ENCODE data around the gene CCNL2. TPM values are rescaled to one million over a fixed set of nuclear protein-coding genes. Genes with fewer than 3 reads are reported as not detected.
"Not testable (repeated sequence)": the region's sequence is repeated elsewhere in the genome, so short reads cannot be mapped to it uniquely, and the experiment has no call there.

CCNL2 gene
- total and polyA plus RNA-seq, 4 donors = 148 to 303 (median 196) TPM

- WGBS (ENCODE audit: insufficient coverage) = 44% methylated on average over 30 of the region's 34 CpGs
- H3K27ac ChIP-seq (ENCODE audit: low read depth, low read length) = peak overlapping the region; percentile 91
These were observed 34.0 kb upstream of the CCNL2 start for GRCh38 chr1:1432951-1433803.

DNA sequence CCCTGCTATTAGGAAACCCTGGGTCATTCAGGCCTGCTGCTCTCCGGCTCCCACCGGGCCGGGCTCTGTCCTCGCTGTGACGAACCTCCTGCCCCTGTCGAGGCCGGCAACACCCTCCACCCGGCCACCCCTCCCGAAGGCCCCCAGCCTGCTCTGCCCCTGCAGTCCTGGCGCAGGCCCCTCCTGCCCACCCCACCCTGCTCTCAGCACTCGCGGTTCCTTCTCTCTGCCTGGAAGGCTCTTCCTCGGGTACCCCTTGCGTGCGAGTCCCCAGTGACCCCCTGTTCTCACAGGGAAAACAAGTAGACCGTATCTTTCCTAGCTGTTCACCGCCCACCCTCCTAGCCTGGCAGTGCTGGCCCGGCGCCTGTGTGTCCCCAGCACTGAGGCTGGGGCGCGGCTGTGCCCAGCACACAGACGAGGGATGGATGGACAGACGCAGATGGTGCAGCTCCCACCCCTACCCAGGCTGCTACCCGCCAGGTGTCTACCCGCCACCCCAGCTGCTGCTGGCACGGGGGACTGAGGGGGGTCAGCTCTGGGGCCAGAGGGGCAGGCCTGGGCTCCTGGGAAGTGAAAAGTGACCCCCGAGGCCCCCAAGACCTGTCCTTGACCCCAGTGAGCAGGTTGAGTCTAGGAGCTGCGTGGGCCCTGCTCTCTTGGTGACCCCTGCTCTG is 33.3 kb upstream of the CCNL2 start:
- Histone ChIP-seq H3K27me3 (ENCODE audit: control insufficient read depth, insufficient read depth, low read length) (peaks cover 3% of the 10 kb centered on the region), H3K4me1 (ENCODE audit: control insufficient read depth, insufficient read depth, low read length) (peaks cover 80% of the 10 kb centered on the region), H3K4me3 (ENCODE audit: low read depth, low read length) (no peak overlapping the region), H3K27ac (ENCODE audit: low read depth, low read length) (peak overlapping the region; percentile 91), H3K9me3 (ENCODE audit: control insufficient read depth, insufficient read depth, low read length) (no peaks in the 10 kb centered on the region), H3K36me3 (ENCODE audit: control insufficient read depth, insufficient read depth, low read length) (peaks cover 8% of the 10 kb centered on the region)
- no peak for DNase-seq (ENCODE audit: low read depth in 4 of 6, low spot score in 6 of 6)
- WGBS (ENCODE audit: insufficient coverage) = 50% methylated on average over 24 of the region's 28 CpGs

More at GRCh38 chr1:1432951-1433803, 34.0 kb upstream of the CCNL2 start:
- DNase-seq (ENCODE audit: low read depth in 4 of 6, low spot score in 6 of 6) = peak in 1 of 6 donors; percentile 59
- H3K4me1 ChIP-seq (ENCODE audit: control insufficient read depth, insufficient read depth, low read length) = peaks cover 86% of the 10 kb centered on the region
- no peaks in the 10 kb centered on the region for H3K9me3 ChIP-seq (ENCODE audit: control insufficient read depth, insufficient read depth, low read length)
- H3K36me3 ChIP-seq (ENCODE audit: control insufficient read depth, insufficient read depth, low read length) = peaks cover 15% of the 10 kb centered on the region
- H3K27me3 ChIP-seq (ENCODE audit: control insufficient read depth, insufficient read depth, low read length) = peaks cover 3% of the 10 kb centered on the region
- no peak overlapping the region for H3K4me3 ChIP-seq (ENCODE audit: low read depth, low read length)

- no peak overlapping the region for H3K4me3 ChIP-seq (ENCODE audit: low read depth, low read length)
- H3K36me3 ChIP-seq (ENCODE audit: control insufficient read depth, insufficient read depth, low read length) = peaks cover 2% of the 10 kb centered on the region
- H3K4me1 ChIP-seq (ENCODE audit: control insufficient read depth, insufficient read depth, low read length) = peaks cover 78% of the 10 kb centered on the region
- H3K27ac ChIP-seq (ENCODE audit: low read depth, low read length) = peak overlapping the region; percentile 91
- peaks cover 3% of the 10 kb centered on the region for H3K27me3 ChIP-seq (ENCODE audit: control insufficient read depth, insufficient read depth, low read length)
- DNase-seq (ENCODE audit: low read depth in 4 of 6, low spot score in 6 of 6) = no peak
- WGBS (ENCODE audit: insufficient coverage) = 24% methylated on average over 2 of the region's 5 CpGs
- H3K9me3 ChIP-seq (ENCODE audit: control insufficient read depth, insufficient read depth, low read length) = no peaks in the 10 kb centered on the region
These were observed 32.7 kb upstream of the CCNL2 start for GRCh38 chr1:1431845-1432273.

DNA sequence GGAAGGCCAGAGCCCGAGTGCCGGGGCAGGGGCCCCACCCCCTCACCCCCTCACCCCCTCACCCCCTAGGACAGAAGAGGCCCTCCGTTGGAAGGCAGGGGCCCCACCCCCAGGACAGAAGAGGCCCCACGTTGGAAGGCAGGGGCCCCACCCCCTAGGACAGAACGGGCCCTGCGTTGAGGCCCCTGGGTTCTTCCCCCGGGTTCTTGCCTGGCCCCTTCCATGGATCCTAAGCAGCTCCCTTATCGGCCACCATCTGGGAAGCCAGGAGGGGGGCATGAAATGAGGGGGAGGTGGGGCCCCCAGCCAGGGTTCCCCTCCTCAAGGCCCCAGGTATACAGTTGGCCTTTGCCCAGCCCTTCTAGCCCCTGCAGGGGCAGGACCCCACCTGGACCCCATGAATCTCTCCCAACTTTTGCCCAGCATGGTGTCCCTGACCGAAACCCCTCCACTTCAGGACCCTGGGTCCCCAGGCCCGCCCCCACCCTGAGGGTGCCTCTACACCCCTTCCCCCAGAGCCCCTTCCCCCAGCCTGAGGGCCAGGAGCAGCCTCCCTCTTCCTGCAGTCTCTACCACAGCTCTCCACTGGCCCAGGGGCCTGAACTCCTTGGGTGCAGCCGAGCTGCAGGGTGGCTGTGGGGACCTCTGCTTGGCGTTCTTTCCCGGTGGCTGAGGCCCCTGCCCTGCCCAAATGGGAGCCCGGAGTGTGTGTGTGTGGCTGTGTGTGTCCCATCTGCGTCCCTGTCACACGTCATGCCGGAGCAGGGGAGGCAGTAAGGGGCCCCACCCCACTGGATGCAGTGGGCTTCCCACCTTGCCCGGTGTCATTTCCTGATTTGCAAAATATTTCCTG is 32.1 kb upstream of the CCNL2 start:
- DNase-seq (ENCODE audit: low read depth in 4 of 6, low spot score in 6 of 6) = no peak
- 51% methylated on average over 12 of the region's 18 CpGs for WGBS (ENCODE audit: insufficient coverage)
- H3K27me3 ChIP-seq (ENCODE audit: control insufficient read depth, insufficient read depth, low read length) = no peaks in the 10 kb centered on the region
- H3K9me3 ChIP-seq (ENCODE audit: control insufficient read depth, insufficient read depth, low read length) = no peaks in the 10 kb centered on the region
- H3K4me3 ChIP-seq (ENCODE audit: low read depth, low read length) = no peak overlapping the region
- peak overlapping the region; percentile 91 for H3K27ac ChIP-seq (ENCODE audit: low read depth, low read length)
- H3K36me3 ChIP-seq (ENCODE audit: control insufficient read depth, insufficient read depth, low read length) = peaks cover 5% of the 10 kb centered on the region
- H3K4me1 ChIP-seq (ENCODE audit: control insufficient read depth, insufficient read depth, low read length) = peaks cover 78% of the 10 kb centered on the region

DNA sequence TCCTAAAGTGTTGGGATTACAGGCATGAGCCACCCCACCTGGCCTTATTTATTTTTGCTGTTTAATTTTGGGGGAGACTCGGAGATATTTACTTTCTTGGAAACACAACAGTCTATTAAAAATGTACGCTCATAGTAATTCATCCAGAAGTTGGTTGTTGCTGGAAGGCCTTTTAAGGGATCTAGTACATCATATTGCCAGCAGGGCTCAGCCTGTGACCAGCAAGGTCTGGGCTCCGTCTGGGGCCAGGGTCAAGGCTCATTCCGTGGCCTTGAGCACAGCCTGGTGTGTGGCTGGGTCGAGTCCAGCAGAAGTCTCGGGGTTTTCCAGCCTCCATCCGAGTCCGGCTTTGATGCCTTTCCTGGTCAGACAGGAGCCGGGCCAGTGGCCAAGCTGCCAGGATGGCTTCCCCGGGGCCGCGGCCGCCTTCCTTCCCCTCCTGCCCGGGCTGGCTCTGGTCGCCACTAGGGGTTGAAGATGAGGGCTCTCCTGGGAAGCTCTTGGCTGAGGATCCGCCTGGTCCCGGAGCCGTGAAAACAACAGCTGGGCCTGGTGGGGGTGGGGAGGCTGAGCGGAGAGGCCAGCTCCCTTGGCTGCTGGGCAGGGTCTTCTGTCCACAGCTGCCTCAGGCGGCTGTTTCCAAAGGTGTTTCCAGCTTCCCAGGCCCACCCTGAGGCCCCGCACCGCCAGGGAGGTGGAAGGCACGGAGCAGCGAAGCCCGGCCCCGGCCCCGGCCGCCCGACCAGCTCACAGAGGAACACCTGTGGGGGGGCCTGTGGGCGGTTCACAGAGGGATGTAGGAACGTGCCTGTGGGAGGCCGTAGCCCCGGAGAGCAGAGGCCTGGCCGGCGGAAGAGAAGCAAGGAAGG is 31.2 kb upstream of the CCNL2 start:
- H3K4me3 ChIP-seq (ENCODE audit: low read depth, low read length) = no peak overlapping the region
- peaks cover 10% of the 10 kb centered on the region for H3K36me3 ChIP-seq (ENCODE audit: control insufficient read depth, insufficient read depth, low read length)
- peaks cover 80% of the 10 kb centered on the region for H3K4me1 ChIP-seq (ENCODE audit: control insufficient read depth, insufficient read depth, low read length)
- DNase-seq (ENCODE audit: low read depth in 4 of 6, low spot score in 6 of 6) = peak in 2 of 6 donors; percentile 55 to 79
- no peaks in the 10 kb centered on the region for H3K27me3 ChIP-seq (ENCODE audit: control insufficient read depth, insufficient read depth, low read length)
- H3K9me3 ChIP-seq (ENCODE audit: control insufficient read depth, insufficient read depth, low read length) = no peaks in the 10 kb centered on the region
- peak overlapping the region; percentile 85 for H3K27ac ChIP-seq (ENCODE audit: low read depth, low read length)
- WGBS (ENCODE audit: insufficient coverage) = 12% methylated on average over 28 of the region's 35 CpGs

DNA sequence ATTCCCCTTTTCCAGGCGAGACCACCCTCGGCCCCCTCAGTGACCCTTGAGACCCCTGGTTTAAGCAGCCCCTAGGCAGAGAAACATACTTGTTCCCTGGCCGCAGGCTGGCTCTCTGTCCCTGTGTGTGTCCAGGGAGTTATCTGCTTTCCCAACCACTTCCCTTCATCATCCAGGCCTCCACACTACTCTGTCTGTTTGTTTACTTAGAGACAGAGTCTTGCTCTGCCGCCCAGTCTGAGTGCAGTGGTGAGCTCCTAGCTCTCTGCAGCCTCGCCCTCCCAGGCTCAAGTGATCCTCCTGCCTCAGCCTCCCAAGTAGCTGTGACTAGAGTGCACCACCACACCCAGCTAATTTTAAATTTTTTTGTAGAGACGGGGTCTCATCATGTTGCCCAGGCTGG is 30.5 kb upstream of the CCNL2 start:
- H3K4me3 ChIP-seq (ENCODE audit: low read depth, low read length) = no peak overlapping the region
- peaks cover 73% of the 10 kb centered on the region for H3K4me1 ChIP-seq (ENCODE audit: control insufficient read depth, insufficient read depth, low read length)
- H3K36me3 ChIP-seq (ENCODE audit: control insufficient read depth, insufficient read depth, low read length) = peaks cover 10% of the 10 kb centered on the region
- H3K27me3 ChIP-seq (ENCODE audit: control insufficient read depth, insufficient read depth, low read length) = no peaks in the 10 kb centered on the region
- H3K9me3 ChIP-seq (ENCODE audit: control insufficient read depth, insufficient read depth, low read length) = no peaks in the 10 kb centered on the region
- WGBS (ENCODE audit: insufficient coverage) = 80% methylated on average over 3 of the region's 6 CpGs
- H3K27ac ChIP-seq (ENCODE audit: low read depth, low read length) = peak overlapping the region; percentile 85
- DNase-seq (ENCODE audit: low read depth in 4 of 6, low spot score in 6 of 6) = no peak

GRCh38 chr1:1428967-1429366 is 29.8 kb upstream of the CCNL2 start:
- not testable (repeated sequence) for H3K9me3 ChIP-seq (ENCODE audit: control insufficient read depth, insufficient read depth, low read length); H3K27me3 ChIP-seq (ENCODE audit: control insufficient read depth, insufficient read depth, low read length); H3K27ac ChIP-seq (ENCODE audit: low read depth, low read length); H3K36me3 ChIP-seq (ENCODE audit: control insufficient read depth, insufficient read depth, low read length); DNase-seq (ENCODE audit: low read depth in 4 of 6, low spot score in 6 of 6); H3K4me3 ChIP-seq (ENCODE audit: low read depth, low read length)
- 93% methylated on average over 4 of the region's 6 CpGs for WGBS (ENCODE audit: insufficient coverage)
- peaks cover 66% of the 10 kb centered on the region for H3K4me1 ChIP-seq (ENCODE audit: control insufficient read depth, insufficient read depth, low read length)

GRCh38 chr1:1428174-1428573 is 29.0 kb upstream of the CCNL2 start:
- DNase-seq (ENCODE audit: low read depth in 4 of 6, low spot score in 6 of 6) = no peak
- H3K27me3 ChIP-seq (ENCODE audit: control insufficient read depth, insufficient read depth, low read length) = no peaks in the 10 kb centered on the region
- H3K36me3 ChIP-seq (ENCODE audit: control insufficient read depth, insufficient read depth, low read length) = peaks cover 10% of the 10 kb centered on the region
- no peaks in the 10 kb centered on the region for H3K9me3 ChIP-seq (ENCODE audit: control insufficient read depth, insufficient read depth, low read length)
- peaks cover 58% of the 10 kb centered on the region for H3K4me1 ChIP-seq (ENCODE audit: control insufficient read depth, insufficient read depth, low read length)
- H3K4me3 ChIP-seq (ENCODE audit: low read depth, low read length) = no peak overlapping the region
- 88% methylated on average over 15 of the region's 19 CpGs for WGBS (ENCODE audit: insufficient coverage)
- H3K27ac ChIP-seq (ENCODE audit: low read depth, low read length) = no peak overlapping the region

DNA sequence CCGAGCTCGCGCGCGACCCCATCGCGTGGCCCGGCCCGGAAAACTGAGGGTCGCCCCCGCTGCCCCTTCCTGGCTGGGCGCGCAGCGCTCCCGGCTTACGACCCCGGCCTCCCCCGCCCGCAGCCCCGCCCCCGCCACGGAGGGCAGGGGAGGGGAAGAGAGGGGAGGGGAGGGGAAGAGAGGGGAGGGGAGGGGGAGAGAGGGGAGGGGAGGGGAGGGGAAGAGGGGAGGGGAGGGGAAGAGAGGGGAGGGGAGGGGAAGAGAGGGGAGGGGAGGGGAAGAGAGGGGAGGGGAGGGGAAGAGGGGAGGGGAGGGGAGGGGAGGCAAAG is 28.6 kb upstream of the CCNL2 start:
- peak in 2 of 6 donors; percentile 47 to 58 for DNase-seq (ENCODE audit: low read depth in 4 of 6, low spot score in 6 of 6)

More for the DNA sequence above, 28.6 kb upstream of the CCNL2 start:
- Histone ChIP-seq H3K27me3 (ENCODE audit: control insufficient read depth, insufficient read depth, low read length) (no peaks in the 10 kb centered on the region), H3K27ac (ENCODE audit: low read depth, low read length) (no peak overlapping the region), H3K4me3 (ENCODE audit: low read depth, low read length) (no peak overlapping the region), H3K9me3 (ENCODE audit: control insufficient read depth, insufficient read depth, low read length) (no peaks in the 10 kb centered on the region), H3K36me3 (ENCODE audit: control insufficient read depth, insufficient read depth, low read length) (peaks cover 10% of the 10 kb centered on the region), H3K4me1 (ENCODE audit: control insufficient read depth, insufficient read depth, low read length) (peaks cover 54% of the 10 kb centered on the region)
- WGBS (ENCODE audit: insufficient coverage) = 0% methylated on average over 10 of the region's 22 CpGs
